Tibial nerve (tissue), 3 donors: ENCODE measurements around the gene LRRC49.

ENCODE experiments used
- CTCF ChIP-seq, 5 experiments: fragments of 200-600 bp in 3 of 5; fragments of 450-650 bp in 2 of 5; sonication (generic) in 3 of 5; IDR thresholded peaks; one replicate each; pipeline ENCODE4 v1.5.1; 2016 to 2019; ENCODE audit warnings: antibody characterized with exemption in 5 of 5, mild to moderate bottlenecking in 3 of 5, moderate library complexity in 2 of 5
- POLR2A ChIP-seq, 2 donors: fragments of 450-650 bp; IDR thresholded peaks; one replicate each; pipeline ENCODE4 v1.6.1; 2017; ENCODE audit warnings: antibody characterized with exemption in 2 of 2, mild to moderate bottlenecking in 2 of 2, moderate library complexity in 2 of 2

GRCh38 chr15:71091601-71092000 is 199.0 kb downstream of the LRRC49 start:
- TF ChIP-seq CTCF (IDR thresholded peaks at IDR 0.05) (no peak), POLR2A (IDR thresholded peaks at IDR 0.05) (no peak)
